ENCODE data around the gene LMTK3.

Gene LMTK3

GRCh38 chr19:48499316-48500090, 12.1 kb downstream of the LMTK3 start:
- DNase-seq (ENCODE audit: insufficient read length, low spot score) (no peak), FAIRE-seq (no peak)

GRCh38 chr19:48498595-48499311, 12.9 kb downstream of the LMTK3 start:
- TF ChIP-seq POLR2AphosphoS5 (IDR thresholded peaks at IDR 0.05; ENCODE audit: low read depth, low read length) (no peak), SPI1 (IDR thresholded peaks at IDR 0.05; ENCODE audit: low read depth, low read length) (no peak), TAF1 (IDR thresholded peaks at IDR 0.05; ENCODE audit: low read depth, low read length) (no peak), PAX5 (IDR thresholded peaks at IDR 0.05; ENCODE audit: insufficient read depth, low read length, severe bottlenecking) (no peak), POU2F2 (IDR thresholded peaks at IDR 0.05; ENCODE audit: low read depth, low read length) (no peak), POLR2A (IDR thresholded peaks at IDR 0.05; ENCODE audit: low read depth, low read length) (no peak)
- FAIRE-seq (no peak), DNase-seq (ENCODE audit: insufficient read length, low spot score) (no peak)

More at GRCh38 chr19:48499316-48500090, 12.1 kb downstream of the LMTK3 start:
- TF ChIP-seq POLR2A (IDR thresholded peaks at IDR 0.05; ENCODE audit: low read depth, low read length) = no peak
- no peak for TF ChIP-seq POU2F2 (IDR thresholded peaks at IDR 0.05; ENCODE audit: low read depth, low read length)
- TF ChIP-seq POLR2AphosphoS5 (IDR thresholded peaks at IDR 0.05; ENCODE audit: low read depth, low read length) = no peak
- TF ChIP-seq TAF1 (IDR thresholded peaks at IDR 0.05; ENCODE audit: low read depth, low read length) = no peak
- TF ChIP-seq SPI1 (IDR thresholded peaks at IDR 0.05; ENCODE audit: low read depth, low read length) = no peak
- TF ChIP-seq PAX5 (IDR thresholded peaks at IDR 0.05; ENCODE audit: insufficient read depth, low read length, severe bottlenecking) = no peak

- no peak for FAIRE-seq
- DNase-seq (ENCODE audit: insufficient read length, low spot score) = no peak
- TF ChIP-seq SPI1 (IDR thresholded peaks at IDR 0.05; ENCODE audit: low read depth, low read length) (no peak), TAF1 (IDR thresholded peaks at IDR 0.05; ENCODE audit: low read depth, low read length) (no peak), POLR2A (IDR thresholded peaks at IDR 0.05; ENCODE audit: low read depth, low read length) (no peak), PAX5 (IDR thresholded peaks at IDR 0.05; ENCODE audit: insufficient read depth, low read length, severe bottlenecking) (no peak), POU2F2 (IDR thresholded peaks at IDR 0.05; ENCODE audit: low read depth, low read length) (no peak), POLR2AphosphoS5 (IDR thresholded peaks at IDR 0.05; ENCODE audit: low read depth, low read length) (no peak)
These were observed 13.7 kb downstream of the LMTK3 start for GRCh38 chr19:48497728-48498594.

- DNase-seq (ENCODE audit: insufficient read length, low spot score) (no peak), FAIRE-seq (no peak)
- TF ChIP-seq POLR2A (IDR thresholded peaks at IDR 0.05; ENCODE audit: low read depth, low read length) (no peak), SPI1 (IDR thresholded peaks at IDR 0.05; ENCODE audit: low read depth, low read length) (no peak), POU2F2 (IDR thresholded peaks at IDR 0.05; ENCODE audit: low read depth, low read length) (no peak)
These were observed 14.5 kb downstream of the LMTK3 start for GRCh38 chr19:48496959-48497727.

- no peak for FAIRE-seq
- no peak for TF ChIP-seq SPI1 (IDR thresholded peaks at IDR 0.05; ENCODE audit: low read depth, low read length)
- TF ChIP-seq TAF1 (IDR thresholded peaks at IDR 0.05; ENCODE audit: low read depth, low read length) = no peak
- TF ChIP-seq POLR2A (IDR thresholded peaks at IDR 0.05; ENCODE audit: low read depth, low read length) = no peak
- no peak for TF ChIP-seq PAX5 (IDR thresholded peaks at IDR 0.05; ENCODE audit: insufficient read depth, low read length, severe bottlenecking)
- no peak for TF ChIP-seq POLR2AphosphoS5 (IDR thresholded peaks at IDR 0.05; ENCODE audit: low read depth, low read length)
- no peak for TF ChIP-seq POU2F2 (IDR thresholded peaks at IDR 0.05; ENCODE audit: low read depth, low read length)
- no peak for DNase-seq (ENCODE audit: insufficient read length, low spot score)
These were observed 16.2 kb downstream of the LMTK3 start for GRCh38 chr19:48495396-48495795.

GRCh38 chr19:48493718-48494401, 17.8 kb downstream of the LMTK3 start:
- DNase-seq (ENCODE audit: insufficient read length, low spot score) = no peak
- no peak for TF ChIP-seq POLR2A (IDR thresholded peaks at IDR 0.05; ENCODE audit: low read depth, low read length)
- no peak for FAIRE-seq

GRCh38 chr19:48492925-48493717, 18.5 kb downstream of the LMTK3 start:
- peak; percentile 84 for DNase-seq (ENCODE audit: insufficient read length, low spot score)
- TF ChIP-seq POU2F2 (IDR thresholded peaks at IDR 0.05; ENCODE audit: low read depth, low read length) = no peak
- TF ChIP-seq TAF1 (IDR thresholded peaks at IDR 0.05; ENCODE audit: low read depth, low read length) = no peak
- no peak for TF ChIP-seq POLR2A (IDR thresholded peaks at IDR 0.05; ENCODE audit: low read depth, low read length)
- no peak for TF ChIP-seq SPI1 (IDR thresholded peaks at IDR 0.05; ENCODE audit: low read depth, low read length)
- no peak for TF ChIP-seq POLR2AphosphoS5 (IDR thresholded peaks at IDR 0.05; ENCODE audit: low read depth, low read length)
- TF ChIP-seq PAX5 (IDR thresholded peaks at IDR 0.05; ENCODE audit: insufficient read depth, low read length, severe bottlenecking) = no peak
- FAIRE-seq = peak; percentile 62

- no peak for DNase-seq (ENCODE audit: insufficient read length, low spot score)
- TF ChIP-seq POLR2AphosphoS5 (IDR thresholded peaks at IDR 0.05; ENCODE audit: low read depth, low read length) (no peak), POU2F2 (IDR thresholded peaks at IDR 0.05; ENCODE audit: low read depth, low read length) (no peak), POLR2A (IDR thresholded peaks at IDR 0.05; ENCODE audit: low read depth, low read length) (no peak), SPI1 (IDR thresholded peaks at IDR 0.05; ENCODE audit: low read depth, low read length) (no peak), PAX5 (IDR thresholded peaks at IDR 0.05; ENCODE audit: insufficient read depth, low read length, severe bottlenecking) (no peak), TAF1 (IDR thresholded peaks at IDR 0.05; ENCODE audit: low read depth, low read length) (no peak)
- FAIRE-seq = no peak
These were observed 19.9 kb downstream of the LMTK3 start for GRCh38 chr19:48491793-48492123.
